Measurements from ENCODE around the gene VWA5B2. TPM values are rescaled to one million over a fixed set of nuclear protein-coding genes. Genes with fewer than 3 reads are reported as not detected.

VWA5B2 gene
- total and polyA plus RNA-seq, 2 of the 4 experiments (the other 2 are of a cell fraction), result not detected

DNA sequence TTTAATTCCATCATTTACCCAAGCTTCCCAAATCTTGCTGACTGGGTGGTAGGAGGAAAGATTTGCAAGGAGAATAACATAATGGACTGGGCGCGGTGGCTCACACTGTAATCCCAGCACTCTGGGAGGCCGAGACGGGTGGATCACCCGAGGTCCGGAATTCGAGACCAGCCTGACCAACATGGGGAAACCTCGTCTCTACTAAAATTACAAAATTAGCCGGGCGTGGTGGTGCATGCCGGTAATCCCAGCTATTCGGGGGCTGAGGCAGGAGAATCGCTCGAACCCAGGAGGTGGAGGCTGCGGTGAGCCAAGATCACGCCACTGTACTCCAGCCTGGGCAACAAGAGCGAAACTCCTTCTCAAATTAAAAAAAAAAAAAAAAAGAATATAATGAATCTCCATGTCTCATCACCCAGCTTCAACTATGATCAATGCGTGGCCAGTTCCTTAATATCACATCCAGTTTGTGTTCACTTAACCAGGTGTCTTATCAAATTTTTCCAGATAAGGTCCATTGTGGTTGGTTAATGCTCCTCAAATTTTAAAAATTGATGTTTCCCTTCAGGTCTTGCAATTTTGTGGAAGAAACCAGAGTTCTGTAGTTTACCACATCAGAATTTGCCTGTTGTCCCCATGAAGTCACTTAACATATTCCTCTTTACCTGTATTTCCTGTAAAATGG lies 44.7 kb upstream of the VWA5B2 start:
- dilution Hi-C loops (cut with HindIII; ENCODE audit: low sequenced_read_pairs, unreplicated experiment), result no loop called here
- H2BK20ac ChIP-seq (ENCODE audit: low read depth, low read length), result no peak overlapping the region
- ATAC-seq (ENCODE audit: low read depth), result no peak
- H3K79me1 ChIP-seq (ENCODE audit: low read depth in 1 of 2, low read length in 2 of 2), result peaks cover 37 to 66% of the 10 kb centered on the region in 2 experiments
- H3K9ac ChIP-seq (ENCODE audit: low read depth, low read length), result no peak overlapping the region
- intact Hi-C loops (cut with micrococcal nuclease), result loop anchor here (1.0 kb wide), 1 partner anchor 7 kb away; no protein-coding TSS in a partner anchor
- no peak overlapping the region for H4K91ac ChIP-seq (ENCODE audit: insufficient read depth, low read depth, low read length)
- H2AK9ac ChIP-seq (replicated peaks; ENCODE audit: low read depth, low read length, poor library complexity), result no peak overlapping the region
- no peak overlapping the region for H3K56ac ChIP-seq (ENCODE audit: extremely low read depth, insufficient read depth, low read length)
- no peaks in the 10 kb centered on the region for H3K27me3 ChIP-seq (ENCODE audit: control insufficient read depth, insufficient read depth, low read length)
- in situ Hi-C loops (cut with MboI; ENCODE audit: low sequenced_read_pairs), result no loop called here
- H3K4me1 ChIP-seq (ENCODE audit: control insufficient read depth, insufficient read depth, low read length), result peaks cover 3% of the 10 kb centered on the region; the same call in 1 of the 2 replicates
- peaks cover 67% of the 10 kb centered on the region for H3K36me3 ChIP-seq (ENCODE audit: control insufficient read depth, insufficient read depth, low read length)
- CTCF ChIA-PET, result interaction anchor here (0.5 kb wide), 1 partner anchor 293 kb away, joined by 3 read pairs; no protein-coding TSS in a partner anchor
- H3K4ac ChIP-seq (ENCODE audit: low read depth, low read length), result no peak overlapping the region; the same call in 1 of the 2 replicates
- H4K5ac ChIP-seq (ENCODE audit: low read depth, low read length), result no peak overlapping the region; the same call in 1 of the 2 replicates
- peak overlapping the region in 1 of 2 experiments; percentile 86; a peak in 1 of 4 replicates for H4K8ac ChIP-seq (ENCODE audit: low read depth in 2 of 2, low read length in 2 of 2)
- WGBS, 2 experiments (ENCODE audit: extremely low coverage in 2 of 2, insufficient read length in 1 of 2), result 92% methylated on average over 9 of the region's 18 CpGs; no CpG with 5 or more reads in 1 of the 2 experiments
- no peak overlapping the region for H2BK15ac ChIP-seq (ENCODE audit: low read depth, low read length)
- no peak overlapping the region for H3K18ac ChIP-seq (ENCODE audit: low read depth, low read length)
- no peak overlapping the region for H3K14ac ChIP-seq (replicated peaks; ENCODE audit: low read depth, low read length)
- H2AK5ac ChIP-seq (ENCODE audit: low read depth, low read length), result no peak overlapping the region
- no peak overlapping the region for H2AFZ ChIP-seq (replicated peaks; ENCODE audit: low read length, poor library complexity)
- H2BK120ac ChIP-seq (ENCODE audit: low read depth, low read length), result no peak overlapping the region
- no peak for DNase-seq
- H3K9me3 ChIP-seq (ENCODE audit: control insufficient read depth, insufficient read depth, low read length), result no peaks in the 10 kb centered on the region
- BruUV-seq (replicated peaks), result no TSS peak
- no peak overlapping the region for H3K27ac ChIP-seq (ENCODE audit: insufficient read depth, low read length)
- peaks cover 32% of the 10 kb centered on the region for H4K20me1 ChIP-seq (ENCODE audit: insufficient read depth, low read length)
- H3K4me2 ChIP-seq (ENCODE audit: low read depth, low read length), result no peak overlapping the region
- 0 out of 2 replicates have a peak, but pooled peaks cover 8% of the 10 kb centered on the region for H3K9me1 ChIP-seq (ENCODE audit: insufficient read depth, low read length)
- H2BK5ac ChIP-seq (ENCODE audit: low read depth, low read length, poor library complexity, severe bottlenecking), result peak overlapping the region; percentile 27
- TF ChIP-seq SMC3 (IDR thresholded peaks at IDR 0.05; ENCODE audit: low read depth, low read length), result no peak
- no peak overlapping the region for H3K4me3 ChIP-seq (ENCODE audit: insufficient read depth, low read depth, low read length)
- POLR2A ChIA-PET (ENCODE audit: unreplicated experiment), result interaction anchor here (0.6 to 0.7 kb wide), 2 partner anchors 38 to 705 kb away, joined by 3 read pairs; no protein-coding TSS in a partner anchor
- H3K23ac ChIP-seq (ENCODE audit: low read depth, low read length), result no peak overlapping the region
